Gastroesophageal sphincter (tissue), 4 donors: ENCODE measurements around the gene BMP2K. TPM values are rescaled to one million over a fixed set of nuclear protein-coding genes. Genes with fewer than 3 reads are reported as not detected.
"Not testable (repeated sequence)": the region's sequence is repeated elsewhere in the genome, so short reads cannot be mapped to it uniquely, and the experiment has no call there.

Source experiments
- ATAC-seq: fragments of 150-250 bp; one replicate; pipeline ENCODE4 v1.9.1; 2016; ENCODE audit warnings: mild to moderate bottlenecking, moderate library complexity
- H3K27ac ChIP-seq, 4 donors: fragments of 200-600 bp; sonication (generic) in 3 of 4; 1 replicate in 3 of 4; 2 replicates in 1 of 4; pipeline ENCODE4 v1.5.1; 2016 to 2019
- H3K27me3 ChIP-seq: fragments of 200-600 bp; sonication (generic); one replicate; pipeline ENCODE4 v1.5.1; 2019
- H3K36me3 ChIP-seq, 2 donors: fragments of 200-600 bp; sonication (generic); one replicate each; pipeline ENCODE4 v1.5.1; 2019; ENCODE audit warnings: control low read depth in 1 of 2
- H3K4me1 ChIP-seq, 3 donors: fragments of 200-600 bp; sonication (generic); 1 replicate in 2 of 3; 2 replicates in 1 of 3; pipeline ENCODE4 v1.5.1; 2016 to 2019; ENCODE audit warnings: control low read depth in 2 of 3
- H3K4me3 ChIP-seq, 2 donors: fragments of 200-600 bp; sonication (generic); one replicate each; pipeline ENCODE4 v1.5.1; 2019; ENCODE audit warnings: mild to moderate bottlenecking in 1 of 2, moderate library complexity in 1 of 2
- H3K9me3 ChIP-seq, 3 donors: fragments of 200-600 bp; sonication (generic); one replicate each; pipeline ENCODE4 v1.5.1; 2017 to 2019; ENCODE audit warnings: control low read depth in 2 of 3
- CTCF ChIP-seq, 4 experiments: fragments of 200-600 bp in 2 of 4; fragments of 450-650 bp in 2 of 4; sonication (generic) in 1 of 4; IDR thresholded peaks; one replicate each; pipeline ENCODE4 v1.5.1; 2017 to 2019; ENCODE audit warnings: antibody characterized with exemption in 4 of 4, mild to moderate bottlenecking in 2 of 4, moderate library complexity in 2 of 4
- EP300 ChIP-seq: sonication (generic); formaldehyde crosslinking; IDR thresholded peaks from one replicate; pipeline ENCODE4 v1.6.1; 2017; ENCODE audit warnings: antibody characterized with exemption, mild to moderate bottlenecking
- POLR2A ChIP-seq, 2 donors: fragments of 450-650 bp; IDR thresholded peaks; one replicate each; pipeline ENCODE4 v1.6.1; 2017; ENCODE audit warnings: antibody characterized with exemption in 2 of 2, mild to moderate bottlenecking in 2 of 2, moderate library complexity in 1 of 2
- POLR2AphosphoS5 ChIP-seq: sonication (generic); formaldehyde crosslinking; IDR thresholded peaks from one replicate; pipeline ENCODE4 v1.6.1; 2017; ENCODE audit warnings: antibody characterized with exemption
- WGBS, 2 donors: methylation state at CpG; one replicate each; pipeline ENCODE4 v1.1.5; 2018; ENCODE audit warnings: low coverage in 1 of 2; 5-methylcytosine and 5-hydroxymethylcytosine counted together
- total RNA-seq, 4 donors: library from RNA; depleted of rRNA; stranded (reverse); fragments of >200 nt; gene quantifications; one replicate each; pipeline ENCODE4 v1.1.0, GENCODE V29; 2016

The BMP2K gene
- total RNA-seq, 4 donors from 2014 or later = 44.6 to 70.5 (median 48.7) TPM

GRCh38 chr4:78899302-78899701 lies 123.2 kb downstream of the BMP2K start:
- no peaks in the 10 kb centered on the region for H3K9me3 ChIP-seq
- peaks cover 0 to 25% of the 10 kb centered on the region in 2 donors for H3K36me3 ChIP-seq
- H3K27ac ChIP-seq = no peak overlapping the region
- no peak for TF ChIP-seq EP300
- TF ChIP-seq POLR2AphosphoS5 = no peak
- no peak for TF ChIP-seq CTCF (IDR thresholded peaks at IDR 0.05)
- no peak for TF ChIP-seq POLR2A (IDR thresholded peaks at IDR 0.05)
- H3K4me1 ChIP-seq = no peaks in the 10 kb centered on the region
- H3K27me3 ChIP-seq = no peaks in the 10 kb centered on the region
- ATAC-seq = no peak
- H3K4me3 ChIP-seq = no peak overlapping the region

- Histone ChIP-seq H3K9me3 (no peaks in the 10 kb centered on the region), H3K27me3 (no peaks in the 10 kb centered on the region), H3K27ac (no peak overlapping the region), H3K4me3 (no peak overlapping the region), H3K4me1 (no peaks in the 10 kb centered on the region), H3K36me3 (peaks cover 0 to 13% of the 10 kb centered on the region in 2 donors)
- ATAC-seq = no peak
- WGBS, 2 donors = 55 to 60% methylated on average over 2 of the region's 2 CpGs
- no peak for TF ChIP-seq EP300
- TF ChIP-seq POLR2A (IDR thresholded peaks at IDR 0.05) = no peak
- TF ChIP-seq CTCF (IDR thresholded peaks at IDR 0.05) = no peak
- TF ChIP-seq POLR2AphosphoS5 = no peak
Observed at GRCh38 chr4:78901882-78902281, 125.7 kb downstream of the BMP2K start.

DNA sequence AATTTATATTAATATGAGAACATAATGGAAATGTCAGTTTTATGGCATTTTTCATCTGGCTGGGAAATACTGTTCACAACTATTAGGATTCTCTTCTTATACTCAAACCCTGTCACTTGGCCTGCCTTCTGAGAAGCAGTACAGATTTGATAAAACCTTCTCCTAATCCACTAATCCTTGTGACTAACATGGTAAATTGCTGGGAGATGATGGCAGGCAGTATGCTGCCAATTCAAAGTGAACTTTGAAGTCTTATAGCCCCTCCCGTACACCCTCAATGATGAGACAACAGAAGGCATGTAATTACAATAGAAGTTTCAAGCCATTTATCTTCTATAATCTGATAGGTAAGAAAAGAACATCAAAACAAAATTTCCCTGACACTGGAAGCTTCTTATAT lies 126.1 kb downstream of the BMP2K start:
- TF ChIP-seq POLR2A (IDR thresholded peaks at IDR 0.05) (no peak), EP300 (no peak), CTCF (IDR thresholded peaks at IDR 0.05) (no peak), POLR2AphosphoS5 (no peak)
- no peak for ATAC-seq
- Histone ChIP-seq H3K4me1 (no peaks in the 10 kb centered on the region), H3K9me3 (no peaks in the 10 kb centered on the region), H3K27ac (no peak overlapping the region), H3K36me3 (peaks cover 0 to 13% of the 10 kb centered on the region in 2 donors), H3K27me3 (no peaks in the 10 kb centered on the region), H3K4me3 (no peak overlapping the region)
- WGBS, 2 donors = 100% methylated on average over 1 of the region's 1 CpG

GRCh38 chr4:78904143-78904542 lies 128.0 kb downstream of the BMP2K start:
- WGBS, 2 donors = 50 to 86% methylated on average over 1 of the region's 1 CpG
- H3K27me3 ChIP-seq = no peaks in the 10 kb centered on the region
- H3K4me1 ChIP-seq = no peaks in the 10 kb centered on the region
- no peak overlapping the region for H3K27ac ChIP-seq
- no peaks in the 10 kb centered on the region for H3K9me3 ChIP-seq
- TF ChIP-seq CTCF (IDR thresholded peaks at IDR 0.05) = no peak
- TF ChIP-seq POLR2A (IDR thresholded peaks at IDR 0.05) = no peak
- no peak for TF ChIP-seq POLR2AphosphoS5
- no peak for TF ChIP-seq EP300
- no peak for ATAC-seq
- peaks cover 0 to 8% of the 10 kb centered on the region in 2 donors for H3K36me3 ChIP-seq
- no peak overlapping the region for H3K4me3 ChIP-seq

GRCh38 chr4:78907638-78908037 lies 131.5 kb downstream of the BMP2K start:
- no peak for TF ChIP-seq CTCF (IDR thresholded peaks at IDR 0.05)
- TF ChIP-seq POLR2AphosphoS5 = no peak
- no peak for TF ChIP-seq POLR2A (IDR thresholded peaks at IDR 0.05)
- TF ChIP-seq EP300 = no peak
- no peak overlapping the region for H3K4me3 ChIP-seq
- peaks cover 0 to 23% of the 10 kb centered on the region in 2 donors for H3K36me3 ChIP-seq
- WGBS, 2 donors = 82 to 97% methylated on average over 6 of the region's 6 CpGs
- H3K4me1 ChIP-seq = no peaks in the 10 kb centered on the region
- H3K27me3 ChIP-seq = no peaks in the 10 kb centered on the region
- ATAC-seq = no peak
- H3K9me3 ChIP-seq = no peaks in the 10 kb centered on the region
- no peak overlapping the region for H3K27ac ChIP-seq

DNA sequence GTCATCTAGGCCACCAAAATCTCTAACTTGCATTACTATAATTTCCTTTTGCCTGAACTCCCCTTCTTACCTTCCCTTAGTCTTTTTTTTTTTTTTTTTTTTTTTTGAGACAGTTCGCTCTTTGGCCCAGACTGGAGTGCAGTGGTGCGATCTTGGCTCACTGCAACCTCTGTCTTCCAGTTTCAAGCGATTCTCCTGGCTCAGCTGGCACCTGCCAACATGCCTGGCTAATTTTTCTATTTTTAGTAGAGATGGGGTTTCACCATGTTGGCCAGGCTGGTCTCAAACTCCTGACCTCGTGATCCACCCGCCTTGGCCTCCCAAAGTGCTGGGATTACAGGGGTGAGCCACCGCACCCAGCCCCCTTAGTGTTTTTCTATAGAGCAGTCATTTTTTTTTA lies 132.8 kb downstream of the BMP2K start:
- not testable (repeated sequence) for H3K4me3 ChIP-seq, H3K9me3 ChIP-seq, ATAC-seq, H3K27me3 ChIP-seq, H3K4me1 ChIP-seq, H3K27ac ChIP-seq
- WGBS, 2 donors = 98 to 100% methylated on average over 3 of the region's 6 CpGs
- H3K36me3 ChIP-seq = peaks cover 0 to 23% of the 10 kb centered on the region in 2 donors
